Measurements from ENCODE around the gene HRNR.
A peak's percentile ranks its signal among the peaks of the same experiment; 100 is the strongest.

Gene HRNR

DNA sequence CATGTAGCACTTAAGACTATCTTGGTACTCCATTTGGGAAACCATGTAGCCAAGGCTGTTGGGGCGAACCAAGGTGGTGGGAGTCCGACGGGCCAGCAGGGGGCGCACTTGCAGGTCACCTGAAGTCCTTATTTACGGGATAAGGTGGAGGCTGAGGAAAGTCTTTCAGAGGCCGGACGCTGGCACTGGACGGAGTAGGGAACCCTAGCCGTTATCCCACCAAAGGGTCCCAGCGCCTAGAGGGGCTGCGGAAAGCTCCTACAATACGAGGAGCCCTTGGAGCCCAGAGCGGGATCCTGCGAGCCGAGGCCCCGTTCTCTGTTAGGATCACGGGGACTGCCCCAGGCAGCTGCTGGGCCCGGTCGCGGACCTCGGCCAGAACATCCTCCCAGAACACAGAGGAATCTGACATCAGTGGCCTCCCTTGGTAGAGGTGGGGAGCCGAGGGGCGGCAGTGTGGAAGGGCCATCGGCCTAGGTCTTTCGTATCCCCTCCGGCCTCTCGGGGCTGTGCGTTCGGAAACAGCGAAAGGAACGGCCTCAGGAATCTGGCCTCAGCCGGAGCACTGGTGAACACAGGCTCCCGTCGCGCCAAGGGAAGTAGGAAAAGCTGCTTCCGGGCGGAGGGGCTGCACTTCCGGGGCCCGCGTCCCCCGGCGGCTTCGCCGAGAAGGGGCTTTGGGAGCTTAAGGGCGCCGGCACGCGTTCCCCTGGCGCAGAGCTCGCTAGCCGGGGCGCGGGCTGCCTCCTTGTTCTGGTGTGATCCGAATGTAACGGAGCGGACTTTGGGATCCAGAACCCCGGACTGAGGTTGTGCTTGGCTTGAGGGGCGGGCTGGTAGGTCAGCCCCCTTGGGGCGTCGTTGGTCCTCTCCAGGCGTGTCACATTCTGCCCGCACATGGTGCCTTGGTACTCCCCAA lies 35.1 kb downstream of the HRNR start:
- DNase-seq, result peak; percentile 70 to 79

GRCh38 chr1:152186556-152187285 lies 37.3 kb downstream of the HRNR start:
- no peak for DNase-seq

- DNase-seq, result peak; percentile 30 to 66
Measured at GRCh38 chr1:152185544-152186391, 38.2 kb downstream of the HRNR start.

DNA sequence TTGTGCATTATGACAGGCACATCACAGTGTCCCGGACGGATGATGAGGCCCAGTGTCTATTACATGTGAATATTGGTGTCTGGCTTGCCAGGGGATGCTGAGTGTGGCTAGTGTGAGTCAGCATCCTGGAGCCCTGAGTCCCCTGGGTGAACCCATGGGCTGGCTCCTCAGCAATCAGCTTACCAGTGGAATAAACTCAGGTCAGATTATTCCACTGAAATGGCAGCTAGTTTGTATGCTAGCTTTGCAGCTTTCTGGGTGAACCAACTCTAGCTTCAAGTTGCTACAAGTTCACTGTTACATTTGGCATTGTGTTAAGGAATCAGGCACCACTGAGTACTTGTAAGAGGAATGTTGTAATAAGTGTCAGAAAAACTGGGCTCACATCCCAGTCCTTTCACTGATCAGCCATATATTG lies 41.0 kb downstream of the HRNR start:
- no peak for DNase-seq

GRCh38 chr1:152182431-152182830 lies 41.6 kb downstream of the HRNR start:
- DNase-seq, result peak in 1 of 2 donors; percentile 20

- no peak for DNase-seq
Measured at GRCh38 chr1:152179566-152179965, 44.4 kb downstream of the HRNR start.

DNA sequence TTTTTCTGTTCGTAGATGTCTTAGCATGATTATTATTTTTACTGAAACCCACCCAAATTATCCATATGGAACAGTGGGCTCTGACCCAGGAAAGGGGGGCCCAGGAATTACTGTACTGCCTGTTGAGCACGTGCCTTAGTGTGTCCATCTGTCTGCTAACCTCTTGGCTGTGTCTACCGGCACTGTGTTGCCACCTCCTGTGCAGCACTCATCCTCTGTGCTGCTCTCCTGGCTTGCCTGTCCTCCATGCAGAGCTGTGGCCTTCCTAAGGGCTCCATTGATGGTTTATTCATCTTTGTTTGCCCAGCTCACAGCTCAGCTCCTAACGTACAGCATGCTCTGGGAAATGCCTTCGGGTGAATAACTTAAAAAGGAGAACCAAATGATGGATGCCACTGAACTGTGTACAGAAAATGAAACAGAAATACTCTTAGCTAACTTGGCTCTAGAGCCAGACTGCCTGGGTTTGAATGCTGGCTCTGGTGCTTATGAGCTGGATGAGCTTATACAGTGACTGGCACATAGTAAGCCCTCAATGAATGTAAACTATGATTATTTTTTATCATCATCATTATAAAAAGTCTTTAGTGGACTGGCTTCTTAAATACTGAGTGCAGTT lies 53.6 kb downstream of the HRNR start:
- DNase-seq, result no peak

DNA sequence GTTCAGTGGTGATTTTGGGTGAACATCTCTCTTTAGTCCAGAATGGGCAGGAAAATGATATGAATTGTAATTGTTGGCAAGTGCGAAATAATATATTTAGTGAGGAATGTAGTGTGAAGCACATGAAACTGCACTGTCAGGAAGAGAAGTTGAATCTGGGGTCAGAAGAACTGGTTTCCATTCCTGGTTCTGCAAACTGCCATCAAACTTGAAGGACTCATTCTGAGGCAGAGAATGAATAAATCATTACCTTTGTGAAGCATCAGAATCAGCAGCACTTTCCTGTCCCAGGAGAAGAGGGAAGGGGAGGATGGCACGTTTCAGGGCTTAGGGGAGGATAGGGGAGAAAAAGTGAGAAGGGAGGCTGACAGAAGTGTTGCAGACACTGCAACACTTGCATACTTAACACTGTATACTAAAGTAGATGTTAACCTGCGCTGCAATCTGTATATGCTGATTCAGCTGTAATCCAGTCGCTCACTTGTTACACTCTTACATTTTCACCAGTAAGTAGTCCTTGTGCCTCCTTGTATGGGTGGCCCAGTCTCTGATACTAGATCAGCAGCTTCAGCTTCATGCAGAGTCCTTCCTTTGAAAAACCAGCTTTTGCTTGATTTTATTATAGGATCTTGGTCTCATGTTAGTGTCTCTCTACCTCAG lies 54.5 kb downstream of the HRNR start:
- no peak for DNase-seq

- DNase-seq, result no peak
Measured at GRCh38 chr1:152168535-152168868, 55.5 kb downstream of the HRNR start.

- DNase-seq, result no peak
Measured at GRCh38 chr1:152167835-152168534, 56.0 kb downstream of the HRNR start.

DNA sequence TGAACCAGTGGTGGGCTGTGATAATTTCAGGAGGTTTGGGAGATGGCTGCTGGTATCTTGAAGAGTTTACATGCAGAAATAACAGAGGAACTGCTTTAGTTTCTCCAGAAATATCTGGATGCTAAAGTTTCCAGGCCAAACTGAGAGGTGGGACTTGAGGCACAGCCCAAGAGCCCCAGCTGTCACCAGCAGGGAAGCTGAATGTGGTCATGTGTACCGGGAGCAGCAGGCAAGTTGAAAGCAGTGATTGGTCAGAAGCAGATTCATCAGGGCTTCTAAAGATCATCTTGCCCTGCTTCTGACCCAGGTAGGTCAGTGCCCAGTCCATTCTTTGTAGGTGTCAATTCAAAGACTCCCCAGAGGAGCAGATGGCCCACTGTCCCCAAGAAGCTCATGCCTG lies 57.0 kb downstream of the HRNR start:
- DNase-seq, result no peak

- no peak for DNase-seq
Measured at GRCh38 chr1:152165286-152166077, 58.5 kb downstream of the HRNR start.

DNA sequence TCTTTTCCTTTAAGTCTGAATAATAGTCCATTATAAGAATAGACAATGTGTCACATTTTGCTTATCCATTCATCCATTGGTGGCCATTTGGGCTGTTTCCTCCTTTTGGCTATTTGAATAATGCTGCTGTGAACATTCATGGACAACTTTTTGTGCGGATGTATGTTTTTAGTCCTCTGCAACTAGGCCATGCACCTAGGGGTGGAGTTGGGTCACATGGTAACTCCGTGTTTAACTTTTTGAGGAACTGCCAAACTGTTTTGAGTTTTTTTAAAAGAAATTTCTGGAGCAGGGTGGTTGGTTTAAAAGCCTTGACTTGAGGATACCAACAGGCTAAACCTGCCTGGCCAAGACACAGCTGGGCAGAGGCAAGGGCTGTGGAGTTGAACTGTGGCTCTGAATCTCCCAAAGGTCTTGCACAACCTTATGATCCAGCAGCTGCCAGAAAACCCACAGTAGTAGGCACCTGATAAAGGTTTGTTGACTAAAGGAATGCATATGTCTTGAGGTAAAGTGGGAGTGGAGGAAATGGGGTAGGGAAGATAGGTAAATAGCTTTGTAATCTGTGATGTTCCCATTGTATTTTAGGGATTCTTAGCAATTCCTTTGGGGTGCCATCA lies 59.4 kb downstream of the HRNR start:
- no peak for DNase-seq

GRCh38 chr1:152162792-152163463 lies 61.1 kb downstream of the HRNR start:
- DNase-seq, result no peak

All from CD4-positive, alpha-beta T cell treated with Interferon alpha-2 for 1 hour (primary cell).